HG03103 (cell line): Measurements from ENCODE around the gene NPTN.

Experiments used
- ATAC-seq: cut with Tn5 transposase; IDR thresholded peaks from one replicate; pipeline ENCODE4 v1.9.1; 2021; ENCODE audit warnings: low read depth; ENCODE audit not compliant: unreplicated experiment

NPTN gene

GRCh38 chr15:73527598-73527997 is 105.6 kb downstream of the NPTN start:
- ATAC-seq, result no peak

- ATAC-seq, result no peak
Observed at GRCh38 chr15:73524919-73525318, 108.3 kb downstream of the NPTN start.

- no peak for ATAC-seq
Observed at GRCh38 chr15:73522011-73522410, 111.2 kb downstream of the NPTN start.

- no peak for ATAC-seq
Observed at GRCh38 chr15:73518876-73519733, 114.1 kb downstream of the NPTN start.

- no peak for ATAC-seq
Observed at GRCh38 chr15:73518180-73518862, 114.9 kb downstream of the NPTN start.

GRCh38 chr15:73517566-73517965 is 115.6 kb downstream of the NPTN start:
- ATAC-seq, result no peak

GRCh38 chr15:73515527-73515926 is 117.7 kb downstream of the NPTN start:
- ATAC-seq, result no peak
